DND-41 (cell line): ENCODE data around the gene WNT3.

Source experiments
- ATAC-seq: fragments of 200-7000 bp; cut with Tn5 transposase; 3 replicates; pipeline ENCODE4 v1.9.1; 2021; ENCODE audit warnings: low read depth; ENCODE audit not compliant: insufficient read depth
- DNase-seq: peaks from one replicate; pipeline ENCODE4 v3.0.0-alpha.2; 2020
- H2AFZ ChIP-seq: 2 replicates; pipeline ENCODE4 v1.6.0; 2012; ENCODE audit warnings: low read depth, low read length
- H3K27ac ChIP-seq: 2 replicates; pipeline ENCODE4 v1.5.1; 2012; ENCODE audit warnings: low read length, inconsistent platforms
- H3K27me3 ChIP-seq: fragments of 200-600 bp; sonication (generic); 2 replicates; pipeline ENCODE4 v1.6.0; 2012; ENCODE audit warnings: low read length, mild to moderate bottlenecking, inconsistent platforms; ENCODE audit not compliant: insufficient read depth, poor library complexity
- H3K36me3 ChIP-seq: 2 replicates; pipeline ENCODE4 v1.5.1; 2012; ENCODE audit warnings: low read length, inconsistent platforms; ENCODE audit not compliant: insufficient read depth
- H3K4me1 ChIP-seq: 2 replicates; pipeline ENCODE4 v1.5.1; 2012; ENCODE audit warnings: mild to moderate bottlenecking, low read length; ENCODE audit not compliant: insufficient read depth
- H3K4me2 ChIP-seq: 2 replicates; pipeline ENCODE4 v1.6.0; 2012; ENCODE audit warnings: mild to moderate bottlenecking, moderate library complexity, low read length, inconsistent platforms; ENCODE audit not compliant: insufficient read depth
- H3K4me3 ChIP-seq, 2 experiments: fragments of 200-600 bp in 1 of 2; shearing (Covaris generic) in 1 of 2; 2 replicates each; pipeline ENCODE4 v1.5.1; 2012 to 2016; ENCODE audit warnings: inconsistent platforms in 2 of 2, low read length in 2 of 2, mild to moderate bottlenecking in 2 of 2, low read depth in 1 of 2, moderate library complexity in 1 of 2
- H3K79me2 ChIP-seq: 2 replicates; pipeline ENCODE4 v1.6.0; 2012; ENCODE audit warnings: low read length, inconsistent platforms; ENCODE audit not compliant: insufficient read depth
- H3K9ac ChIP-seq: 2 replicates; pipeline ENCODE4 v1.6.0; 2012; ENCODE audit warnings: low read depth, mild to moderate bottlenecking, inconsistent platforms, low read length, moderate library complexity
- H3K9me3 ChIP-seq: 2 replicates; pipeline ENCODE4 v1.5.1; 2012; ENCODE audit warnings: low read length, moderate library complexity, mild to moderate bottlenecking, inconsistent platforms; ENCODE audit not compliant: insufficient read depth, severe bottlenecking
- H4K20me1 ChIP-seq: 2 replicates; pipeline ENCODE4 v1.6.0; 2012; ENCODE audit warnings: low read length; ENCODE audit not compliant: insufficient read depth
- EZH2 ChIP-seq: IDR thresholded peaks from 3 replicates; pipeline ENCODE4 v1.6.1; 2012; ENCODE audit warnings: borderline replicate concordance, low read depth, mild to moderate bottlenecking, moderate library complexity, low read length, inconsistent platforms; ENCODE audit not compliant: severe bottlenecking
- TF ChIP-seq, protein P1 (sequence below): IDR thresholded peaks from 2 replicates; pipeline ENCODE4 v1.5.1; 2012; ENCODE audit warnings: borderline replicate concordance, low read length, moderate library complexity, mild to moderate bottlenecking; ENCODE audit not compliant: poor library complexity, severe bottlenecking; ENCODE audit errors: extremely low read depth

Gene WNT3

DNA sequence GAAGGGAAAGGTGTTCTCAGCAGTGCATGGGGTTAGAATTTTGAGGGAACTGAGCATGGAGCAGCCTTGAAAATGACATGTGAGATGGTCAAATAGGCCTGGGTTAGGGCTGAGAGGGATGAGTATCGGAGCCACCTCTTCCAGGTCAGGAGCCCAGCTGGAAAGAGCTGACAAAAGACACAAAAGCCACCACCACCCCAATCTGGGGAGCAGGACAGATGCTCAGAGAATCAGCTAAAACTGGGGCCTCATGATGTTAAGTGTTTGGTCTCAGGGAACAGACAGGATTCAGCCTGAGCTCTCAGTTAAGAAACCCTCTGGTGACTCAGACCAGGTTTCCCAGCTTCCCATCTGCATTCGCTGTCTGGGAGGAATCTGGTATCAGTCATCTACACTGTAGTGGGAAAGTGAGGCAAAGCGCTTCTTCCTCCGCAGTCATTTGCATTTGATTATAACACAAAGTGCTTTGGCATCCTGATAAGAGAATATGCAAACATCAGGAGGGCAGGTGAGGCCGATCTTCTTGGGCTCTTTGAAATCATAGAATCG, 35.5 kb upstream of the WNT3 start:
- TF ChIP-seq EZH2 = no peak
- TF ChIP-seq, protein P1, sequence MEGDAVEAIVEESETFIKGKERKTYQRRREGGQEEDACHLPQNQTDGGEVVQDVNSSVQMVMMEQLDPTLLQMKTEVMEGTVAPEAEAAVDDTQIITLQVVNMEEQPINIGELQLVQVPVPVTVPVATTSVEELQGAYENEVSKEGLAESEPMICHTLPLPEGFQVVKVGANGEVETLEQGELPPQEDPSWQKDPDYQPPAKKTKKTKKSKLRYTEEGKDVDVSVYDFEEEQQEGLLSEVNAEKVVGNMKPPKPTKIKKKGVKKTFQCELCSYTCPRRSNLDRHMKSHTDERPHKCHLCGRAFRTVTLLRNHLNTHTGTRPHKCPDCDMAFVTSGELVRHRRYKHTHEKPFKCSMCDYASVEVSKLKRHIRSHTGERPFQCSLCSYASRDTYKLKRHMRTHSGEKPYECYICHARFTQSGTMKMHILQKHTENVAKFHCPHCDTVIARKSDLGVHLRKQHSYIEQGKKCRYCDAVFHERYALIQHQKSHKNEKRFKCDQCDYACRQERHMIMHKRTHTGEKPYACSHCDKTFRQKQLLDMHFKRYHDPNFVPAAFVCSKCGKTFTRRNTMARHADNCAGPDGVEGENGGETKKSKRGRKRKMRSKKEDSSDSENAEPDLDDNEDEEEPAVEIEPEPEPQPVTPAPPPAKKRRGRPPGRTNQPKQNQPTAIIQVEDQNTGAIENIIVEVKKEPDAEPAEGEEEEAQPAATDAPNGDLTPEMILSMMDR = no peak
- no peak overlapping the region for H2AFZ ChIP-seq
- no peaks in the 10 kb centered on the region for H3K27me3 ChIP-seq
- no peak overlapping the region for H3K27ac ChIP-seq
- H4K20me1 ChIP-seq = no peaks in the 10 kb centered on the region
- ATAC-seq (no peak), DNase-seq (no peak)
- no peak overlapping the region for H3K4me3 ChIP-seq
- H3K36me3 ChIP-seq = no peaks in the 10 kb centered on the region
- H3K4me2 ChIP-seq = no peak overlapping the region
- H3K9me3 ChIP-seq = no peaks in the 10 kb centered on the region
- H3K9ac ChIP-seq = no peak overlapping the region
- H3K4me1 ChIP-seq = no peaks in the 10 kb centered on the region
- no peaks in the 10 kb centered on the region for H3K79me2 ChIP-seq

DNA sequence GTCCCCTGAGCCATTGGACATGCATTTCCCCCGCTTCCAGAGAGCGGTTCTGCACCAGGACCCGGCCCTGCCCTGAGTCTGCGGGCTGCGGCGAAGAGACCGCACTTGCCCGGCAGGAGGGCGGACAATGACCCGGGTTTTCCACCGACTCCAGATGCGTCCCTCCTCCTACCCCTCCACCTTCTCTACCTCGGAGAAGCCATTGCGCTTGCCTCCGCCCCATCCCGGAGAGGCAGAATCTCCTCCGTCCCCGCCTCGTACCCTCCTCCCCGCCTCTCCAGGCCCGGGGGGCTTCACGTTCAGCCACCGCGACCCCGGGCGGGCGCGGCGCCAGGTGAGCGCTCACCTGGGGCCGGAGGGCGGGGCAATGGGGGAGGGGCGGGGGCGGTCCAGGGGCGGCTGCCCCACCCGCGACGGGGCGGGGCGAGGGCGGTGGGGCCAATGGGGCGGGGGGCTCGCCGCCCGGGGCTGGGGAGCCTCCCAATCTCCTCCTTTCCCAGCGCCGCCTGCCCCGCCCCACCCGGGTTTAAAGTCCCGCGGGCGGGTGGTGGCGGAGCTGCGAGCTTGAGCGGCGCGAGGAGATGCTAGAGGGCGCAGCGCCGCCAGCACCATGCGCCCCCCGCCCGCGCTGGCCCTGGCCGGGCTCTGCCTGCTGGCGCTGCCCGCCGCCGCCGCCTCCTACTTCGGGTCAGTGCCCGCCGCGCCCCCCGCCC, 32.7 kb upstream of the WNT3 start, which contains the start of gene WNT9B:
Gene WNT9B, plus strand, starts transcription at position 555 of the 713 bp plus-strand sequence. Its CDS starts 56 bp downstream, at position 611.
- no peak within 1 kb of the TSS for H3K27ac ChIP-seq
- DNase-seq = no peak
- H3K79me2 ChIP-seq = no peaks in the 10 kb centered on the region
- H3K4me1 ChIP-seq = no peaks in the 10 kb centered on the region
- no peak within 1 kb of the TSS for H3K9ac ChIP-seq
- H2AFZ ChIP-seq = no peak within 1 kb of the TSS
- H3K9me3 ChIP-seq = no peaks in the 10 kb centered on the region
- no peaks in the 10 kb centered on the region for H4K20me1 ChIP-seq
- no peak within 1 kb of the TSS for H3K4me3 ChIP-seq
- no peaks in the 10 kb centered on the region for H3K27me3 ChIP-seq
- no peak within 1 kb of the TSS for H3K4me2 ChIP-seq
- ATAC-seq = no peak
- H3K36me3 ChIP-seq = no peaks in the 10 kb centered on the region
- TF ChIP-seq EZH2 = no peak
- TF ChIP-seq, protein P1 = no peak

DNA sequence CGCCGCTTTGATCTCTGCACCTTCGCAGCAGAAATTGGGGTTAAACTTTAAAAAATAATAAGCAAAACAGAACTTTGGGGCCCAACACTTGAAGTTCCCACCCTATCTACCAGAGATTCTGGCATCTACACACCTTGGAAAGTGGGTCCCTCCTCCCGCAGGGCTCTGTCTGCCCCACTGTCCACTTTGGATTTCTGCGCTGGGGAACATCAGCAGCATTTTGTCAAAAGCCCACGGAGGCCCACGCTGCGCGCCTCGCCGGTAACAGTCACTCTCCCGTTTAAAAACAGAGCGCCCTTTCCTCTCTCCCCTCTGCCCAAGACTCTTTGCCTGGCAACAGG, 32.2 kb upstream of the WNT3 start:
- Histone ChIP-seq H3K27me3 (no peaks in the 10 kb centered on the region), H2AFZ (no peak overlapping the region), H3K4me2 (no peak overlapping the region), H3K4me3 (no peak overlapping the region), H3K4me1 (no peaks in the 10 kb centered on the region), H3K27ac (no peak overlapping the region), H3K36me3 (no peaks in the 10 kb centered on the region), H3K9me3 (no peaks in the 10 kb centered on the region), H4K20me1 (no peaks in the 10 kb centered on the region), H3K9ac (no peak overlapping the region), H3K79me2 (no peaks in the 10 kb centered on the region)
- no peak for ATAC-seq
- TF ChIP-seq EZH2 = no peak
- TF ChIP-seq, protein P1 = no peak
- DNase-seq = no peak

DNA sequence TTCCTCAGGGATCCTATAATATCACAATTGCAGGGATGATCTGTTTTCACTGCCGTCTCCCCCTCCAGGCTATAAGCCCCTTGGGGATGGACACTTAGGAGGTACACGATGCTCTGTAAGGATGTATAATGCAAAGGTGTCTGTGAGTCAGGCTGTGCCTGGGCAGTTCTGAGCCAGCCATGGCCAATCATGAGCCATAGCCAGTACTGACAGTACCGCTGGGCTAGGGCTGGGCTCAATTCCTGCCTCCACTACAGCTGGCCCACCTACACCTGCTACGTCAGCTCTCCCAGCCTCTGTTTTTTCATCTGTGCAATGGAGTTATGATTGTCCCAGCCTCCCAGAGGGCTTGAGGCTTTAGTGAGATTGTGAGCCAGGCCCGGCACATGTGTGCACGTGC, 30.0 kb upstream of the WNT3 start:
- Histone ChIP-seq H3K4me1 (no peaks in the 10 kb centered on the region), H4K20me1 (no peaks in the 10 kb centered on the region), H3K36me3 (no peaks in the 10 kb centered on the region), H2AFZ (no peak overlapping the region), H3K4me3 (no peak overlapping the region), H3K27me3 (no peaks in the 10 kb centered on the region), H3K9ac (no peak overlapping the region), H3K27ac (no peak overlapping the region), H3K9me3 (no peaks in the 10 kb centered on the region), H3K79me2 (no peaks in the 10 kb centered on the region), H3K4me2 (no peak overlapping the region)
- TF ChIP-seq, protein P1 = no peak
- TF ChIP-seq EZH2 = no peak
- DNase-seq = no peak
- ATAC-seq = no peak
